Liver (tissue), 9 donors: ENCODE data around the gene SPN. TPM values are rescaled to one million over a fixed set of nuclear protein-coding genes. Genes with fewer than 3 reads are reported as not detected.

Experiments used
- DNase-seq: peaks from one replicate; pipeline ENCODE4 v3.0.0-alpha.2; 2017; ENCODE audit warnings: low spot score
- H3K27ac ChIP-seq, 2 donors: one replicate each; pipeline ENCODE4 v1.7.0; 2013; ENCODE audit warnings: inconsistent platforms in 2 of 2, low read length in 2 of 2, control low read depth in 1 of 2, low read depth in 1 of 2, mild to moderate bottlenecking in 1 of 2
- H3K27me3 ChIP-seq, 4 donors: one replicate each; pipeline versions ENCODE4 v1.6.1 to v1.7.0; 2013; ENCODE audit warnings: low read length in 3 of 4, inconsistent platforms in 1 of 4, mild to moderate bottlenecking in 1 of 4, moderate library complexity in 1 of 4; ENCODE audit not compliant: control insufficient read depth in 4 of 4, insufficient read depth in 4 of 4
- H3K36me3 ChIP-seq, 4 donors: one replicate each; pipeline versions ENCODE4 v1.6.1 to v1.7.0; 2013; ENCODE audit warnings: low read length in 3 of 4, mild to moderate bottlenecking in 3 of 4, low read depth in 1 of 4, moderate library complexity in 1 of 4; ENCODE audit not compliant: control insufficient read depth in 4 of 4, insufficient read depth in 3 of 4
- H3K4me1 ChIP-seq, 4 donors: one replicate each; pipeline versions ENCODE4 v1.6.1 to v1.7.0; 2013; ENCODE audit warnings: low read length in 3 of 4, mild to moderate bottlenecking in 3 of 4, moderate library complexity in 1 of 4; ENCODE audit not compliant: control insufficient read depth in 4 of 4, insufficient read depth in 4 of 4
- H3K4me3 ChIP-seq, 3 donors: one replicate each; pipeline versions ENCODE4 v1.6.1 to v1.7.0; 2013; ENCODE audit warnings: low read length in 3 of 3, control low read depth in 1 of 3, low read depth in 1 of 3, mild to moderate bottlenecking in 1 of 3
- H3K9ac ChIP-seq, 2 donors: one replicate each; pipeline ENCODE4 v1.7.0; 2013; ENCODE audit warnings: low read length in 2 of 2, mild to moderate bottlenecking in 2 of 2, moderate library complexity in 2 of 2, control low read depth in 1 of 2, low read depth in 1 of 2
- H3K9me3 ChIP-seq, 4 donors: one replicate each; pipeline versions ENCODE4 v1.6.1 to v1.7.0; 2013; ENCODE audit warnings: low read length in 3 of 4; ENCODE audit not compliant: control insufficient read depth in 4 of 4
- CTCF ChIP-seq: fragments of 150-350 bp; IDR thresholded peaks from 2 replicates; pipeline ENCODE4 v1.5.1; 2017; ENCODE audit warnings: improper control_type of control experiment, low read depth, low read length; ENCODE audit not compliant: missing input control
- FOXA1 ChIP-seq: IDR thresholded peaks from 2 replicates; pipeline ENCODE4 v1.6.1; 2016; ENCODE audit warnings: antibody characterized with exemption
- FOXA2 ChIP-seq: IDR thresholded peaks from 2 replicates; pipeline ENCODE4 v1.6.1; 2016; ENCODE audit warnings: antibody characterized with exemption
- GABPA ChIP-seq, 2 donors: IDR thresholded peaks in 1 of 2; conservative IDR thresholded peaks in 1 of 2; 2 replicates each; pipeline ENCODE4 v1.6.1; 2016; ENCODE audit warnings: antibody characterized with exemption in 2 of 2, mild to moderate bottlenecking in 1 of 2, moderate library complexity in 1 of 2
- HNF4A ChIP-seq, 2 donors: conservative IDR thresholded peaks; 2 replicates each; pipeline ENCODE4 v1.6.1; 2016; ENCODE audit warnings: antibody characterized with exemption in 2 of 2, mild to moderate bottlenecking in 2 of 2
- HNF4G ChIP-seq: IDR thresholded peaks from 2 replicates; pipeline ENCODE4 v1.6.1; 2016; ENCODE audit warnings: antibody characterized with exemption
- JUND ChIP-seq, 2 donors: IDR thresholded peaks; 2 replicates each; pipeline ENCODE4 v1.6.1; 2016; ENCODE audit warnings: antibody characterized with exemption in 2 of 2
- NR2F2 ChIP-seq: IDR thresholded peaks from 2 replicates; pipeline ENCODE4 v1.6.1; 2016; ENCODE audit warnings: antibody characterized with exemption
- RAD21 ChIP-seq, 2 donors: IDR thresholded peaks; 2 replicates each; pipeline ENCODE4 v1.6.1; 2016; ENCODE audit warnings: antibody characterized with exemption in 2 of 2, mild to moderate bottlenecking in 2 of 2
- REST ChIP-seq: IDR thresholded peaks from 2 replicates; pipeline ENCODE4 v1.6.1; 2016; ENCODE audit warnings: antibody characterized with exemption, mild to moderate bottlenecking
- TAF1 ChIP-seq: conservative IDR thresholded peaks from 2 replicates; pipeline ENCODE4 v1.6.1; 2016; ENCODE audit warnings: antibody characterized with exemption, mild to moderate bottlenecking
- ZBTB33 ChIP-seq: IDR thresholded peaks from 2 replicates; pipeline ENCODE4 v1.6.1; 2016; ENCODE audit warnings: antibody characterized with exemption
- WGBS: extraction: QIAGEN DNeasy Blood & Tissue Kit; methylation state at CpG from one replicate; pipeline ENCODE4 v1.1.7; 2013; 5-methylcytosine and 5-hydroxymethylcytosine counted together
- polyA plus RNA-seq, 2 donors: library from polyadenylated mRNA; stranded (reverse) in 1 of 2; unstranded in 1 of 2; fragments of 200-250 nt in 1 of 2; fragments of >200 nt in 1 of 2; fragmentation: Nextera tagmentation in 1 of 2; extraction: Ambion mirVana in 1 of 2; gene quantifications; one replicate each; pipeline versions ENCODE4 v1.2.1 to v1.2.3, GENCODE V29; 2013 to 2015
- total RNA-seq, 2 donors: library from RNA; depleted of rRNA; stranded (reverse); fragments of >200 nt; gene quantifications; one replicate each; pipeline ENCODE4 v1.2.3, GENCODE V29; 2014
- TF ChIP-seq, protein P1 (sequence below): IDR thresholded peaks from 2 replicates; pipeline ENCODE4 v1.6.1; 2016; ENCODE audit warnings: antibody characterized with exemption
- TF ChIP-seq, protein P2 (sequence below): IDR thresholded peaks from 2 replicates; pipeline ENCODE4 v1.6.1; 2016; ENCODE audit warnings: antibody characterized with exemption
- donor health status: healthy.
- donor health status: healthy.
- donor health status: healthy.
- donor health status: healthy.
- donor health status: healthy.

SPN gene
- total and polyA plus RNA-seq, 4 donors = 0.85 to 31.2 (median 0.91) TPM

DNA sequence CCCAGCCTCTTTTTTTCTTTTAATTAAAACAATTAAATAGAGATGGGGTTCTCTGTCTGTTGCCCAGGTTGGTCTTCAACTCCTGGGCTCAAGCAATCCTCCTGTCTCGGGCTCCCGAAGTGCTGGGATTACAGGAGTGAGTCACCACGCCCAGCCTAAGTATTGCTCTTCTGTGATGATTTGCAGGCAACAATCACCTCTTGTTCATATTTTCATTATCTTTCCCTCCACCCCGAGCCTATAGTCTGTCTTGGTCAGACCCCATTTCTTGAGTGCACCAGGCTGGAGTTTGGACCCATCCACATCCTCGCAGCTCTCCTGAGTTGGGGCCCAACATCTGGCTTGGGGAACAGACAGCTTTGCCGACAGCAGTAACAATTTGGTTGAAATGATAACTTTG lies 4.3 kb upstream of the SPN start:
- Histone ChIP-seq H3K27ac (no peak overlapping the region), H3K36me3 (no peaks in the 10 kb centered on the region), H3K4me1 (no peaks in the 10 kb centered on the region), H3K4me3 (no peak overlapping the region), H3K9ac (no peak overlapping the region), H3K9me3 (no peaks in the 10 kb centered on the region), H3K27me3 (no peaks in the 10 kb centered on the region)
- TF ChIP-seq CTCF = no peak
- no peak for DNase-seq
- 90% methylated on average over 6 of the region's 6 CpGs for WGBS

DNA sequence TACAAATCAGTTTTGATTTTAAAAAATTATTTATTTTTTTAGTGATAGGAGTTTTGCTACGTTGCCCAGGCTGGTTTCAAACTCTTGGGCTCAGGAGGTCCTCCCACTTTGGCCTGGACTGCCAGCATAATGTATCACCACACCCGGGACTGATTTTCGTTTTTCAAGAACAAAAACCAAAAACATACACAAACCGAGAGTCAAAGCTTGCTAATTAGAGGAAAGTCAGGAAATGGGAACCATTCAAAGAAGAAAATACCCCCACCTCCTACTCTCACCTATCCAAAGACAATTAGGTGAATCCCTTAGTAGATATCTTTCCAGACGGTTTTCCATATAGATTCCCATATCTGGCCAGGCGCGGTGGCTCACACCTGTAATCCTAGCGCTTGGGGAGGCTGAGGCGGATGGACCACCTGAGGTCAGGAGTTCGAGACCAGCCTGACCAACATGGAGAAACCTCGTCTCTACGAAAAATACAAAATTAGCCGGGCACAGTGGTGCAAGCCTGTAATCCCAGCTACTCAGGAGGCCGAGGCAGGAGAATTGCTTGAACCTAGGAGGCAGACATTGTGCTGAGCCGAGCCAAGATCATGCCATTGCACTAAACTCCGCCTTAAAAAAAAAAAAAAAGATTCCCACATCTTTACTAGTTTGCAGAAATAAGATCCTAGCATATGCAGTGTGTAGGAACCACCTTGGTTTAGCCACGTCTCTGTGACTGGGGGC lies 883 bp upstream of the SPN start:
- TF ChIP-seq TAF1 (no peak), FOXA2 (no peak), FOXA1 (no peak), ZBTB33 (no peak)
- TF ChIP-seq, protein P1, sequence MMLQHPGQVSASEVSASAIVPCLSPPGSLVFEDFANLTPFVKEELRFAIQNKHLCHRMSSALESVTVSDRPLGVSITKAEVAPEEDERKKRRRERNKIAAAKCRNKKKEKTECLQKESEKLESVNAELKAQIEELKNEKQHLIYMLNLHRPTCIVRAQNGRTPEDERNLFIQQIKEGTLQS = no peak
- TF ChIP-seq, protein P2, sequence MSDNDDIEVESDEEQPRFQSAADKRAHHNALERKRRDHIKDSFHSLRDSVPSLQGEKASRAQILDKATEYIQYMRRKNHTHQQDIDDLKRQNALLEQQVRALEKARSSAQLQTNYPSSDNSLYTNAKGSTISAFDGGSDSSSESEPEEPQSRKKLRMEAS = no peak
- DNase-seq = no peak
- Histone ChIP-seq H3K27ac (no peak overlapping the region), H3K9me3 (no peaks in the 10 kb centered on the region), H3K27me3 (no peaks in the 10 kb centered on the region), H3K36me3 (no peaks in the 10 kb centered on the region), H3K9ac (no peak overlapping the region), H3K4me3 (no peak overlapping the region), H3K4me1 (no peaks in the 10 kb centered on the region)
- 82% methylated on average over 17 of the region's 17 CpGs for WGBS

DNA sequence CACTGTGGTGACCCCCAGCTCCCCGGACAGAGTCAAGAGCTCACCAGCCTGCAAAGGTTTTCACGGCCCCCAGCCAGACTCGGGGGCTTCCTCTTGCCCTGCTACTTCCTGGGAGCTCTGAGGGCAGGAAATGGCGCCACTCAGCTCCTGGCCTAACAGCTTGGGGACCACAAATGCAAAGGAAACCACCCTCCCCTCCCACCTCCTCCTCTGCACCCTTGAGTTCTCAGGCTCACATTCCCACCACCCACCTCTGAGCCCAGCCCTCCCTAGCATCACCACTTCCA lies 375 bp upstream of the SPN start:
- Histone ChIP-seq H3K9ac (no peak overlapping the region), H3K4me1 (no peaks in the 10 kb centered on the region), H3K27me3 (no peaks in the 10 kb centered on the region), H3K4me3 (no peak overlapping the region), H3K36me3 (no peaks in the 10 kb centered on the region), H3K27ac (no peak overlapping the region), H3K9me3 (no peaks in the 10 kb centered on the region)
- 63% methylated on average over 4 of the region's 4 CpGs for WGBS
- TF ChIP-seq RAD21 (IDR thresholded peaks at IDR 0.05) (no peak), JUND (IDR thresholded peaks at IDR 0.05) (no peak), FOXA1 (no peak), NR2F2 (no peak), FOXA2 (no peak), GABPA (IDR thresholded peaks at IDR 0.05 in 1 of 2, conservative IDR thresholded peaks at IDR 0.05 in 1 of 2) (no peak), REST (no peak), HNF4A (conservative IDR thresholded peaks at IDR 0.05) (no peak), HNF4G (no peak), ZBTB33 (no peak)
- TF ChIP-seq, protein P2 = no peak
- DNase-seq = no peak
